Bronchial epithelial cell (primary cell): ENCODE measurements around the gene OGFR. TPM values are rescaled to one million over a fixed set of nuclear protein-coding genes. Genes with fewer than 3 reads are reported as not detected.

ENCODE experiments used
- DNase-seq: peaks from one replicate; pipeline ENCODE4 v3.0.0-alpha.2; 2010; ENCODE audit warnings: low read depth
- FAIRE-seq: peaks from 2 replicates; lab custom pipeline; 2011; peaks lifted over from hg19 to GRCh38; lab: Jason Lieb, UNC
- H3K27me3 ChIP-seq: 2 replicates; pipeline ENCODE4 v1.5.1; 2011; ENCODE audit warnings: low read length; ENCODE audit not compliant: control insufficient read depth, insufficient read depth
- H3K36me3 ChIP-seq: 2 replicates; pipeline ENCODE4 v1.5.1; 2011; ENCODE audit warnings: low read length; ENCODE audit not compliant: control insufficient read depth, insufficient read depth
- H3K4me3 ChIP-seq: 2 replicates; pipeline ENCODE4 v1.5.1; 2011; ENCODE audit warnings: mild to moderate bottlenecking, low read depth, low read length, control low read depth
- CTCF ChIP-seq: IDR thresholded peaks from 2 replicates; pipeline ENCODE4 v1.5.1; 2011; ENCODE audit warnings: mild to moderate bottlenecking, moderate library complexity, low read length, control low read depth, inconsistent platforms; ENCODE audit not compliant: insufficient read depth, severe bottlenecking
- total RNA-seq: library from RNA; depleted of rRNA; stranded (reverse); fragments of >200 nt; gene quantifications from 2 replicates; pipeline ENCODE4 v1.2.1, GENCODE V29; 2014

Gene OGFR
- total RNA-seq, 1 donor from 2014 or later = 16.1 TPM

GRCh38 chr20:62829231-62830230, 24.9 kb downstream of the OGFR start:
- Histone ChIP-seq H3K4me3 (no peak overlapping the region), H3K36me3 (no peaks in the 10 kb centered on the region), H3K27me3 (no peaks in the 10 kb centered on the region)
- FAIRE-seq (no peak), DNase-seq (no peak)
- TF ChIP-seq CTCF = no peak

GRCh38 chr20:62830251-62830650, 25.6 kb downstream of the OGFR start:
- Histone ChIP-seq H3K4me3 (no peak overlapping the region), H3K36me3 (no peaks in the 10 kb centered on the region), H3K27me3 (no peaks in the 10 kb centered on the region)
- TF ChIP-seq CTCF = no peak
- no peak for FAIRE-seq
- no peak for DNase-seq

GRCh38 chr20:62830821-62831220, 26.2 kb downstream of the OGFR start:
- DNase-seq (no peak), FAIRE-seq (no peak)
- no peak for TF ChIP-seq CTCF
- H3K27me3 ChIP-seq = no peaks in the 10 kb centered on the region
- no peak overlapping the region for H3K4me3 ChIP-seq
- no peaks in the 10 kb centered on the region for H3K36me3 ChIP-seq

GRCh38 chr20:62831361-62831788, 26.7 kb downstream of the OGFR start:
- Histone ChIP-seq H3K36me3 (no peaks in the 10 kb centered on the region), H3K27me3 (no peaks in the 10 kb centered on the region), H3K4me3 (no peak overlapping the region)
- no peak for TF ChIP-seq CTCF
- no peak for FAIRE-seq
- DNase-seq = no peak

GRCh38 chr20:62831854-62832211, 27.2 kb downstream of the OGFR start:
- no peaks in the 10 kb centered on the region for H3K27me3 ChIP-seq
- no peak for TF ChIP-seq CTCF
- H3K4me3 ChIP-seq = no peak overlapping the region
- DNase-seq (no peak), FAIRE-seq (no peak)
- H3K36me3 ChIP-seq = no peaks in the 10 kb centered on the region
